H9 (cell line): Measurements from ENCODE around the gene TPBGL. TPM values are rescaled to one million over a fixed set of nuclear protein-coding genes. Genes with fewer than 3 reads are reported as not detected.

Experiments
- DNase-seq: peaks from one replicate; pipeline ENCODE4 v3.0.0-alpha.2; 2017
- H2AFZ ChIP-seq: one replicate; pipeline ENCODE4 v1.6.1; 2013; ENCODE audit warnings: mild to moderate bottlenecking, low read length, control low read depth, moderate library complexity
- H2AK5ac ChIP-seq: 2 replicates; pipeline ENCODE4 v1.6.1; 2013; ENCODE audit warnings: low read length, control low read depth, mixed read lengths; ENCODE audit not compliant: insufficient read length
- H2BK120ac ChIP-seq: one replicate; pipeline ENCODE4 v1.6.1; 2013; ENCODE audit warnings: low read depth, mild to moderate bottlenecking, low read length, control low read depth, inconsistent platforms; ENCODE audit not compliant: poor library complexity, severe bottlenecking
- H2BK12ac ChIP-seq: 2 replicates; pipeline ENCODE4 v1.6.1; 2013; ENCODE audit warnings: low read length, control low read depth, mixed read lengths, low read depth; ENCODE audit not compliant: insufficient read length
- H2BK15ac ChIP-seq: 2 replicates; pipeline ENCODE4 v1.6.1; 2013; ENCODE audit warnings: low read depth, low read length, control low read depth
- H2BK20ac ChIP-seq: one replicate; pipeline ENCODE4 v1.6.1; 2013; ENCODE audit warnings: low read depth, mild to moderate bottlenecking, low read length, control low read depth, inconsistent platforms; ENCODE audit not compliant: poor library complexity, severe bottlenecking
- H2BK5ac ChIP-seq: 2 replicates; pipeline ENCODE4 v1.6.1; 2013; ENCODE audit warnings: low read length, control low read depth, mixed read lengths; ENCODE audit not compliant: insufficient read length
- H3K14ac ChIP-seq: 2 replicates; pipeline ENCODE4 v1.6.1; 2013; ENCODE audit warnings: low read length, control low read depth; ENCODE audit not compliant: insufficient read depth
- H3K18ac ChIP-seq: 2 replicates; pipeline ENCODE4 v1.6.1; 2013; ENCODE audit warnings: low read depth, mild to moderate bottlenecking, mixed read lengths, low read length, control low read depth; ENCODE audit not compliant: insufficient read length
- H3K23ac ChIP-seq: 2 replicates; pipeline ENCODE4 v1.6.1; 2013; ENCODE audit warnings: low read length, control low read depth, mixed read lengths, low read depth; ENCODE audit not compliant: insufficient read length
- H3K23me2 ChIP-seq: 2 replicates; pipeline ENCODE4 v1.6.1; 2013; ENCODE audit warnings: low read depth, mild to moderate bottlenecking, mixed read lengths, low read length, control low read depth; ENCODE audit not compliant: insufficient read length, poor library complexity, severe bottlenecking
- H3K27ac ChIP-seq: 2 replicates; pipeline ENCODE4 v1.5.1; 2013; ENCODE audit warnings: low read length, control low read depth, mixed read lengths, low read depth; ENCODE audit not compliant: insufficient read length
- H3K27me3 ChIP-seq: 2 replicates; pipeline ENCODE4 v1.6.1; 2013; ENCODE audit warnings: low read length, control low read depth, inconsistent platforms; ENCODE audit not compliant: insufficient read depth
- H3K4ac ChIP-seq: 2 replicates; pipeline ENCODE4 v1.6.1; 2013; ENCODE audit warnings: low read depth, mild to moderate bottlenecking, control low read depth, inconsistent platforms, low read length, moderate library complexity
- H3K4me1 ChIP-seq: 2 replicates; pipeline ENCODE4 v1.6.1; 2013; ENCODE audit warnings: low read length, control low read depth, inconsistent platforms; ENCODE audit not compliant: insufficient read depth
- H3K4me2 ChIP-seq: 2 replicates; pipeline ENCODE4 v1.6.1; 2013; ENCODE audit warnings: low read length, control low read depth, mixed read lengths; ENCODE audit not compliant: insufficient read length, insufficient read depth
- H3K56ac ChIP-seq: 2 replicates; pipeline ENCODE4 v1.6.1; 2013; ENCODE audit warnings: low read depth, mild to moderate bottlenecking, mixed read lengths, low read length, control low read depth; ENCODE audit not compliant: insufficient read length
- H3K79me1 ChIP-seq: 2 replicates; pipeline ENCODE4 v1.6.1; 2013; ENCODE audit warnings: low read depth, mild to moderate bottlenecking, moderate library complexity, low read length, control low read depth, inconsistent platforms; ENCODE audit not compliant: insufficient read depth, poor library complexity, severe bottlenecking
- H3K79me2 ChIP-seq: 2 replicates; pipeline ENCODE4 v1.6.1; 2013; ENCODE audit warnings: low read length, control low read depth, inconsistent platforms; ENCODE audit not compliant: insufficient read depth
- H3K9ac ChIP-seq: 2 replicates; pipeline ENCODE4 v1.6.1; 2013; ENCODE audit warnings: low read length, control low read depth, mixed read lengths; ENCODE audit not compliant: insufficient read length; ENCODE audit errors: extremely low read depth
- H3K9me3 ChIP-seq: one replicate; pipeline ENCODE4 v1.6.1; 2013; ENCODE audit warnings: low read depth, low read length, inconsistent platforms; ENCODE audit not compliant: control insufficient read depth
- H3T11ph ChIP-seq: one replicate; pipeline ENCODE4 v1.6.1; 2013; ENCODE audit warnings: mild to moderate bottlenecking, low read length, control low read depth, inconsistent platforms
- H4K20me1 ChIP-seq: one replicate; pipeline ENCODE4 v1.6.1; 2013; ENCODE audit not compliant: control insufficient read depth, insufficient read length, insufficient read depth
- H4K5ac ChIP-seq: 2 replicates; pipeline ENCODE4 v1.6.1; 2013; ENCODE audit warnings: low read depth, mild to moderate bottlenecking, mixed read lengths, low read length, control low read depth; ENCODE audit not compliant: insufficient read length
- H4K8ac ChIP-seq: replicated peaks from 2 replicates; pipeline ENCODE4 v1.6.1; 2013; ENCODE audit warnings: low read length, control low read depth, mixed read lengths, low read depth; ENCODE audit not compliant: insufficient read length
- H4K91ac ChIP-seq: 2 replicates; pipeline ENCODE4 v1.6.1; 2013; ENCODE audit warnings: low read depth, mild to moderate bottlenecking, moderate library complexity, mixed read lengths, low read length, control low read depth; ENCODE audit not compliant: insufficient read length
- H3K27ac Mint-ChIP-seq, 3 experiments: 2 replicates in 2 of 3; 3 replicates in 1 of 3; pipeline ENCODE4 v1.8.0; 2020 to 2021; ENCODE audit warnings: mixed read lengths in 3 of 3, mild to moderate bottlenecking in 1 of 3, moderate library complexity in 1 of 3
- H3K27me3 Mint-ChIP-seq: 2 replicates; pipeline ENCODE4 v1.8.0; 2021; ENCODE audit warnings: low read depth, mild to moderate bottlenecking, moderate library complexity, mixed read lengths
- H3K36me3 Mint-ChIP-seq, 3 experiments: 2 replicates in 2 of 3; 3 replicates in 1 of 3; pipeline ENCODE4 v1.8.0; 2020 to 2021; ENCODE audit warnings: low read depth in 3 of 3, mixed read lengths in 3 of 3; ENCODE audit not compliant: insufficient read depth in 1 of 3
- H3K4me1 Mint-ChIP-seq, 2 experiments: 2 replicates each; pipeline ENCODE4 v1.8.0; 2020; ENCODE audit warnings: mixed read lengths in 2 of 2
- H3K4me3 Mint-ChIP-seq, 2 experiments: 2 replicates in 1 of 2; 3 replicates in 1 of 2; pipeline ENCODE4 v1.8.0; 2020 to 2021; ENCODE audit warnings: mild to moderate bottlenecking in 2 of 2, mixed read lengths in 2 of 2, moderate library complexity in 1 of 2
- H3K9me3 Mint-ChIP-seq, 2 experiments: 2 replicates in 1 of 2; 3 replicates in 1 of 2; pipeline ENCODE4 v1.8.0; 2020; ENCODE audit warnings: mild to moderate bottlenecking in 2 of 2, mixed read lengths in 2 of 2, moderate library complexity in 1 of 2
- WGBS: extraction: QIAGEN DNeasy Blood & Tissue Kit; methylation state at CpG from one replicate; pipeline ENCODE4 v1.1.7; 2013; ENCODE audit warnings: missing lambda C conversion rate, low lambda C conversion rate, mixed read lengths; ENCODE audit not compliant: insufficient read length; ENCODE audit errors: extremely low coverage; 5-methylcytosine and 5-hydroxymethylcytosine counted together
- total RNA-seq: library from RNA; stranded (reverse); gene quantifications from 2 replicates; pipeline ENCODE4 v1.2.1, GENCODE V29; 2021
- TF ChIP-seq, protein P1 (sequence below): fragments of 200-600 bp; sonication (generic); conservative IDR thresholded peaks from 3 replicates; pipeline ENCODE4 v1.8.0; 2021; ENCODE audit warnings: antibody characterized with exemption, mild to moderate bottlenecking

Gene TPBGL
- total RNA-seq, 1 experiment from 2014 or later = 0.61 TPM

DNA sequence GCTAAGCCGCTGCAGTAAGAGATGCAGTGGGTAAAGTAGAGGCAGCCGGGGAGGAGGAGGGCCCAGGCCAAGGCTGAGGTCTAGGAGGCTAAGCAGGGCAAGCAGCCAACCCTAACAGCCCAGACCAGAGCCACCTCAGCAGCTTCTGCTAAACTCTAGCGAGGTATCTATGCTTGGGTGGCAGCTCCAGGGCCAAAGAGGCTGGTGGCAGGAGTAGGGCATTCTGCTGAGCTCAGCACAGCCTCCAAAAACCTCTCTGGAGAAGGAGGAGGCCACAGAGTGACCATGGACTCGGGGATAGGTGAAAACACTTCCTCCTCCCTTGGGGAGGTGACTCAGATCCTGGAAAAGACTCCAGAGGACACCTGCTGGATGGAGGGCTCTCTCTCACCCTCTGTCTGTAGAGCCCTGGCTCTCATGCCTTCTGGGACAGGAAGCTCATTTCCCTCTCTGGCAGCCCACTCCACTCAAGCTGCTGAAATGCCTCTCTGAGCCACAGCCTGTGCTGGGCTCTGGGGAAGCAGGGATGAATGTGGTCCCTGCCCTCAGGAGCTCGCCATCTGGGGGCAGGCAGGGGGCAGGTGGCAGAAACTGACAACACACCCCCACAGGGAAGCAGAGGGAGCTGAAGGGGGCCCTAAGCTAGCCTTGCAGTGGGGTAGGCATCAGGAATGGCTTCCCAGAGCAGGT is 16.5 kb upstream of the TPBGL start:
- no peak overlapping the region for H3K14ac ChIP-seq
- H2BK20ac ChIP-seq = no peak overlapping the region
- H3K4me2 ChIP-seq = no peak overlapping the region
- no peak overlapping the region for H3T11ph ChIP-seq
- no peak overlapping the region for H2BK120ac ChIP-seq
- no peak overlapping the region for H3K56ac ChIP-seq
- H3K9ac ChIP-seq = no peak overlapping the region
- H2AFZ ChIP-seq = no peak overlapping the region
- no peaks in the 10 kb centered on the region for H3K79me1 ChIP-seq
- no peak overlapping the region for H3K4ac ChIP-seq
- no peak overlapping the region for H3K27ac ChIP-seq
- H2AK5ac ChIP-seq = no peak overlapping the region
- Mint-ChIP-seq H3K36me3 (no peaks in the 10 kb centered on the region), H3K4me1 (peaks cover 8 to 10% of the 10 kb centered on the region in 2 experiments; a peak in 3 of 4 replicates), H3K27me3 (peaks cover 5% of the 10 kb centered on the region), H3K4me3 (no peak overlapping the region), H3K27ac (no peak overlapping the region; a peak in 1 of 7 replicates), H3K9me3 (no peaks in the 10 kb centered on the region)
- DNase-seq = peak; percentile 44
- no peak overlapping the region for H2BK5ac ChIP-seq
- no peaks in the 10 kb centered on the region for H3K23me2 ChIP-seq
- TF ChIP-seq, protein P1, sequence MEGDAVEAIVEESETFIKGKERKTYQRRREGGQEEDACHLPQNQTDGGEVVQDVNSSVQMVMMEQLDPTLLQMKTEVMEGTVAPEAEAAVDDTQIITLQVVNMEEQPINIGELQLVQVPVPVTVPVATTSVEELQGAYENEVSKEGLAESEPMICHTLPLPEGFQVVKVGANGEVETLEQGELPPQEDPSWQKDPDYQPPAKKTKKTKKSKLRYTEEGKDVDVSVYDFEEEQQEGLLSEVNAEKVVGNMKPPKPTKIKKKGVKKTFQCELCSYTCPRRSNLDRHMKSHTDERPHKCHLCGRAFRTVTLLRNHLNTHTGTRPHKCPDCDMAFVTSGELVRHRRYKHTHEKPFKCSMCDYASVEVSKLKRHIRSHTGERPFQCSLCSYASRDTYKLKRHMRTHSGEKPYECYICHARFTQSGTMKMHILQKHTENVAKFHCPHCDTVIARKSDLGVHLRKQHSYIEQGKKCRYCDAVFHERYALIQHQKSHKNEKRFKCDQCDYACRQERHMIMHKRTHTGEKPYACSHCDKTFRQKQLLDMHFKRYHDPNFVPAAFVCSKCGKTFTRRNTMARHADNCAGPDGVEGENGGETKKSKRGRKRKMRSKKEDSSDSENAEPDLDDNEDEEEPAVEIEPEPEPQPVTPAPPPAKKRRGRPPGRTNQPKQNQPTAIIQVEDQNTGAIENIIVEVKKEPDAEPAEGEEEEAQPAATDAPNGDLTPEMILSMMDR = peak; percentile 36; the same call in 2 of the 3 replicates
- no peaks in the 10 kb centered on the region; the same call in 1 of the 2 replicates for H3K4me1 ChIP-seq
- H4K8ac ChIP-seq = no peak overlapping the region
- no peak overlapping the region for H4K91ac ChIP-seq
- no peak overlapping the region for H2BK15ac ChIP-seq
- no peak overlapping the region for H3K23ac ChIP-seq
- WGBS = no CpG with 5 or more reads among the region's 5 CpGs
- H3K79me2 ChIP-seq = no peaks in the 10 kb centered on the region
- H3K18ac ChIP-seq = no peak overlapping the region
- H4K5ac ChIP-seq = no peak overlapping the region
- H4K20me1 ChIP-seq = no peaks in the 10 kb centered on the region
- H2BK12ac ChIP-seq = no peak overlapping the region
- no peaks in the 10 kb centered on the region for H3K9me3 ChIP-seq
- no peaks in the 10 kb centered on the region for H3K27me3 ChIP-seq
